Fibroblast of the conjunctiva (primary cell): ENCODE results near the gene PARD3.

Experiments
- DNase-seq: peaks from one replicate; pipeline ENCODE4 v3.0.0-alpha.2; 2010; ENCODE audit warnings: low read depth

PARD3 gene

GRCh38 chr10:34537629-34538231 is 277.4 kb downstream of the PARD3 start:
- DNase-seq: no peak

GRCh38 chr10:34535872-34536271 is 279.2 kb downstream of the PARD3 start:
- no peak for DNase-seq

- DNase-seq: no peak
Observed at GRCh38 chr10:34530778-34531177, 284.3 kb downstream of the PARD3 start.

- DNase-seq: peak; percentile 83
Observed at GRCh38 chr10:34528320-34528719, 286.8 kb downstream of the PARD3 start.

- DNase-seq: peak; percentile 94
Observed at GRCh38 chr10:34526758-34527730, 288.1 kb downstream of the PARD3 start.

- DNase-seq: no peak
Observed at GRCh38 chr10:34526186-34526585, 288.9 kb downstream of the PARD3 start.

- no peak for DNase-seq
Observed at GRCh38 chr10:34524369-34525091, 290.6 kb downstream of the PARD3 start.

GRCh38 chr10:34523017-34523767 is 291.9 kb downstream of the PARD3 start:
- DNase-seq: no peak

- no peak for DNase-seq
Observed at GRCh38 chr10:34522546-34522945, 292.6 kb downstream of the PARD3 start.

- DNase-seq: no peak
Observed at GRCh38 chr10:34520510-34520909, 294.6 kb downstream of the PARD3 start.

GRCh38 chr10:34520084-34520483 is 295.0 kb downstream of the PARD3 start:
- no peak for DNase-seq

- no peak for DNase-seq
Observed at GRCh38 chr10:34514290-34514689, 300.8 kb downstream of the PARD3 start.

GRCh38 chr10:34513636-34514035 is 301.5 kb downstream of the PARD3 start:
- no peak for DNase-seq

GRCh38 chr10:34507217-34507616 is 307.9 kb downstream of the PARD3 start:
- DNase-seq: no peak

- DNase-seq: no peak
Observed at GRCh38 chr10:34506786-34507185, 308.3 kb downstream of the PARD3 start.

- DNase-seq: no peak
Observed at GRCh38 chr10:34505338-34505737, 309.8 kb downstream of the PARD3 start.

- DNase-seq: no peak
Observed at GRCh38 chr10:34504534-34504933, 310.6 kb downstream of the PARD3 start.

GRCh38 chr10:34503704-34504103 is 311.4 kb downstream of the PARD3 start:
- no peak for DNase-seq

GRCh38 chr10:34499612-34500279 is 315.4 kb downstream of the PARD3 start:
- no peak for DNase-seq

- peak; percentile 5 for DNase-seq
Observed at GRCh38 chr10:34498821-34499220, 316.3 kb downstream of the PARD3 start.

GRCh38 chr10:34495938-34496337 is 319.2 kb downstream of the PARD3 start:
- DNase-seq: no peak
